ENCODE data around the gene CHDH.

DNA sequence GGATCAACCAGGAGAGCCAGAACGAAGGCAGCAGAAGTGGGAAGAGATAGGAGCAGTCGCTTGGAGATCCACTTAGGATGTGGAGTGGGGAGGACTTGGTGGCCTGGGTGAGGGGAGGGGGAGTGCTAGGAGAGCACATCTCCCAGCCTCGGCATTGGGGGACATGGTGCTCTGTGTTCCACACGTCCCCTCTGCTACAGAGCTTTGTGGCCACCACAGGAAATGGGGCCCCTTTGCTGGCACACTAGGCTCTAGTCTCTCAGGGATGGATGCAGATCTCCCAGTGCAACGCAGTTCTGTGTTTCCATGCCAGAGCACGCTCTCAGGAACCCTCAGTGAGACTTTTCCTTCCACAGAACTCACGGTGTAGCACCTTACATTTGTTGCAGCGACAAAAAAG is 68.8 kb downstream of the CHDH start:
- TF ChIP-seq POLR2AphosphoS5 (IDR thresholded peaks at IDR 0.05; ENCODE audit: borderline replicate concordance, low read depth, low read length) (no peak), EZH2 (IDR thresholded peaks at IDR 0.05) (no peak), FOXP2 (optimal IDR thresholded peaks at IDR 0.05; ENCODE audit: control extremely low read depth, extremely low read length, insufficient read depth) (no peak)
